HG02623 (cell line): Measurements from ENCODE around the gene RIMBP2.
A peak's percentile ranks its signal among the peaks of the same experiment; 100 is the strongest.
"Not testable (repeated sequence)": the region's sequence is repeated elsewhere in the genome, so short reads cannot be mapped to it uniquely, and the experiment has no call there.

Experiments used
- ATAC-seq: cut with Tn5 transposase; IDR thresholded peaks from one replicate; pipeline ENCODE4 v1.9.1; 2021; ENCODE audit warnings: moderate library complexity; ENCODE audit not compliant: unreplicated experiment

The RIMBP2 gene, protein sequence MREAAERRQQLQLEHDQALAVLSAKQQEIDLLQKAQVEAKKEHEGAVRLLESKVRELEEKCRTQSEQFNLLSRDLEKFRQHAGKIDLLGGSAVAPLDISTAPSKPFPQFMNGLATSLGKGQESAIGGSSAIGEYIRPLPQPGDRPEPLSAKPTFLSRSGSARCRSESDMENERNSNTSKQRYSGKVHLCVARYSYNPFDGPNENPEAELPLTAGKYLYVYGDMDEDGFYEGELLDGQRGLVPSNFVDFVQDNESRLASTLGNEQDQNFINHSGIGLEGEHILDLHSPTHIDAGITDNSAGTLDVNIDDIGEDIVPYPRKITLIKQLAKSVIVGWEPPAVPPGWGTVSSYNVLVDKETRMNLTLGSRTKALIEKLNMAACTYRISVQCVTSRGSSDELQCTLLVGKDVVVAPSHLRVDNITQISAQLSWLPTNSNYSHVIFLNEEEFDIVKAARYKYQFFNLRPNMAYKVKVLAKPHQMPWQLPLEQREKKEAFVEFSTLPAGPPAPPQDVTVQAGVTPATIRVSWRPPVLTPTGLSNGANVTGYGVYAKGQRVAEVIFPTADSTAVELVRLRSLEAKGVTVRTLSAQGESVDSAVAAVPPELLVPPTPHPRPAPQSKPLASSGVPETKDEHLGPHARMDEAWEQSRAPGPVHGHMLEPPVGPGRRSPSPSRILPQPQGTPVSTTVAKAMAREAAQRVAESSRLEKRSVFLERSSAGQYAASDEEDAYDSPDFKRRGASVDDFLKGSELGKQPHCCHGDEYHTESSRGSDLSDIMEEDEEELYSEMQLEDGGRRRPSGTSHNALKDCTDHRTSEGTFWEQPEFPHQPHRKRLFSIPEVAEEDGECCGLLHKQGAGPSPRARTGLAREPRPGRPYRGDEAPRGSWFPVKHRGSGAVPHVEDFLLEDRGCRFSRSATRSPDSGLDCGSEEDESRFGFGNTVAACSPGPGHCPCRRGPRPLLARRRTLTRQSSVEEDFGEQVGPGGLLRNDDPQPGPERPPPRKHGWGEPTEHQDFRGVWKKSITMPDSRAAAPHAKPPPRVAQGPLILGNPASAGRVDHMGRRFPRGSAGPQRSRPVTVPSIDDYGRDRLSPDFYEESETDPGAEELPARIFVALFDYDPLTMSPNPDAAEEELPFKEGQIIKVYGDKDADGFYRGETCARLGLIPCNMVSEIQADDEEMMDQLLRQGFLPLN (N-terminal part only)

DNA sequence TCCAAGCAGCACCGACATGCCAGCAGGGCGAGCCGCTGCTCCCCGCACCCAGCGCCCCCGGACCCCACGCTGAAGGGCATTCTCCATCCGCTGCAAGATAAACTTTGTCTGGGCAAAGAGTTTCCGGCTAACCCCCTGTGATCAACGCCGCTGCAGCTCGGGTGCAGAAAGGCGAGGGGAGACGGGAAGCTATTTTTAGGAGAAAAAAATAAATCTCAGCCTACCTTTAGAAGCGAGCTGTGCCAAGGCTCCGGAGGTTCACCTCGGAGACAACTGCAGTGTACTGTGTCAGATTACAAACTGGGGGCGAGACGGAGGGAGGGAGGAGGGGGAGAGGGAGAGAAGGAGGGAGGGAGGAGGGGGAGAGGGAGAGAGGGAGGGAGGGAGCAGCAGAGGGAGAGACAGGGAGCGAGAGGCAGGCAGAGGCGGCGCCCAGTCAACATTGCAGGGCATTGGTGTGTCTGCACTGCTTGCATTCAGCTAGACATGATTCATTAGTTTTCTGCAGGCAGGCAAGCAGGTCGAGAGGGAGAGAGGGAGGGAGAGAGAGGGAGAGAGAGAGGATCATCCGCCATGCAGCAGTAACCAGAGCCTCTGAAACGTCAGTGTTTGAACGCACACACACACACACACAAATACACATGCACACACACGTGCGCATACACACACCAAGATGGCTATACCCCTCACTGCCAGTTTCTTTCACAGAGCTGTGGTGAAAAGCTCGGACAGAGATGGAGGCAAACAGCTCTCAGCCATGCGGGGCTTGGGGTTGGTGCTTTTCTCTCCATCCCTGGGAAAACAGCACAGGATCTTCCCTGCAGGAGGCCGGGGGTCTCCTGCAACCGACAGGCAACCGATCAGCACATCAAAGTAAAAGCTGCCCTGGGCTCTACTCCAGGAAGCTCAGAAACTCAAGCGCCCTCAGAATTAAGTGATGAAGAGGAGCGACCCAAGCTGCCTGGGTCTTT is at the start of gene RIMBP2:
Gene RIMBP2 (minus strand): TSS at position 302 of the 971 bp plus-strand sequence. CDS start 237,286 bp downstream, outside the sequence.
- no peak for ATAC-seq

DNA sequence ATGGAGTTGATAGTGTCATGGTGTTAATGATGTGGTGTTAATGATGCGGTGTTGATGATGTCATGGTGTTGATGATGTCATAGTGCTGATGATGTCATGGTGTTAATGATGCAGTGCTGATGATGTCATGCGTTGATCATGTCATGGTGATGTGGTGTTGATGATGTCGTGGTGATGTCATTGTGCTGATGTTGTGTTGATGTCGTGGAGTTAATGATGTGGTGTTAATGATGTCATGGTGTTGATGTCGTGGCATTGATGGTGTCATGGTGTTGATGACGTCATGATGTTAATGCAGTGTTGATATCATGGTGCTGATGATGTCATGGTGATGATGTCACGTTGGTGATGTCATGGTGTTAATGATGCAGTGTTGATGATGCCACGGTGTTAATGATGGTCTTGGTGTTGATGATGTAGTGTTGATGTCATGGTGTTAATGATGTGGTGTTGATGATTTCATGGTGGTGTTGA is 49.1 kb upstream of the RIMBP2 start:
- no peak for ATAC-seq

DNA sequence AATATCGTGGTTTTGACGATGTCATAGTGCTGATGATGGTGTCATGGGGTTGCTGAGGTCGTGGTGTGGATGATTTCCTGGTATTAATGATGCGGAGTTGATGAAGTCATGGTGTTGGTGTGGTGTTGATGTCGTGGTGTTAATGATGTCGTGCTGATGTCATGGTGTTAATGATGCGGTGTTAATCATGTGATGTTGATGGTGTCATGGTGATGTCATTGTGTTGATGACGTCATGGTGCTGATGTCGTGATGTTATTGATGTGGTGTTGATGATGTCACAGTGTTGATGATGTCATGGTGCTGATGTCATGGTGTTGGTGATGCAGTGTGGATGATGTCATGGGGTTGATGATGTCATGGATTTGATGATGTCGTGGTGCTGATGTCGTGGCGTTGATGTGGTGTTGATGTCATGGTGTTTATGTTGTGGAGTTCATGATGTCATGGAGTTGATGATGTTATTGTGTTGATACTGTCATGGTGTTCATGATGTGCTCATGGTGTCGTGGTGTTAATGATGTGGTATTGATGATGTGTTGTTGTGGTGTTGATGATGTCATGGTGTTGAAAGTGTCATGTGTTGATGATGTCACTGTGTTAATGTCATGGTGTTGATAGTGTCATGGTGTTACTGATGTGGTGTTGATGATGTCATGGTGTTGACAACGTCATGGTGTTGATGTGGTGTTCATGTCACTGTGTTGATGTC is 48.5 kb upstream of the RIMBP2 start:
- no peak for ATAC-seq

DNA sequence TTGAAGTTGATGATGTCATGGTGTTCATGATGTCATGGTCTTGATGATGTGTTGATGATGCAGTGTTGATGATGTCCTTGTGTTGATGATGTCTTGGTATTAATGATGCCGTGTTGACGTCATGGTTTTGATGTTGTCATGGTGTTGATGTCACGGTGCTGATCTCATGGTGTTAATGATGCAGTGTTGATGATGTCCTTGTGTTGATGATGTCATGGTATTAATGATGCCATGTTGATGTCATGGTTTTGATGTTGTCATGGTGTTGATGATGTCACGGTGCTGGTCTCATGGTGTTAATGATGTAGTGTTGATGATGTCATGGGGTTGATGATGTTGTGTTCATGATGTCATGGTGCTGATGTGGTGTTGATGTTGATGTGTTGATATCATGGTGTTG is 48.0 kb upstream of the RIMBP2 start:
- ATAC-seq, result no peak

DNA sequence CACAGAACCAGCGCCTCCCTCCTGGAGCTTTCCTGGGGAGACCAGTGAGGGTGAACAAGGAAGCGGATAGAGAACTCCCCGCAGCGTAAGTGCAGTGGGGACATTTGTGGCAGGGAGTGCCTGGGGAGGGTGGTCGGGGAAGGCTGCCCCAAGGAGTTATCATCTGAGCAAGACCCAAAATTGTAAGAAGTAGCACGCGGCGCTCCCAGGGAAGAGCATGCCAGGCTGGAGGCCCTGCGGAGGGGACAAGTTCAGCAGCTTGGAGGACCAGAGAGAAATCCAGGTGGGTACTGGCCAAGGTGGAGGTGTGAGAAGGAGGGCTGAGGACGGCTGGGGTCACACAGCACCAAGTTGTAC is 46.2 kb upstream of the RIMBP2 start:
- ATAC-seq, result no peak

DNA sequence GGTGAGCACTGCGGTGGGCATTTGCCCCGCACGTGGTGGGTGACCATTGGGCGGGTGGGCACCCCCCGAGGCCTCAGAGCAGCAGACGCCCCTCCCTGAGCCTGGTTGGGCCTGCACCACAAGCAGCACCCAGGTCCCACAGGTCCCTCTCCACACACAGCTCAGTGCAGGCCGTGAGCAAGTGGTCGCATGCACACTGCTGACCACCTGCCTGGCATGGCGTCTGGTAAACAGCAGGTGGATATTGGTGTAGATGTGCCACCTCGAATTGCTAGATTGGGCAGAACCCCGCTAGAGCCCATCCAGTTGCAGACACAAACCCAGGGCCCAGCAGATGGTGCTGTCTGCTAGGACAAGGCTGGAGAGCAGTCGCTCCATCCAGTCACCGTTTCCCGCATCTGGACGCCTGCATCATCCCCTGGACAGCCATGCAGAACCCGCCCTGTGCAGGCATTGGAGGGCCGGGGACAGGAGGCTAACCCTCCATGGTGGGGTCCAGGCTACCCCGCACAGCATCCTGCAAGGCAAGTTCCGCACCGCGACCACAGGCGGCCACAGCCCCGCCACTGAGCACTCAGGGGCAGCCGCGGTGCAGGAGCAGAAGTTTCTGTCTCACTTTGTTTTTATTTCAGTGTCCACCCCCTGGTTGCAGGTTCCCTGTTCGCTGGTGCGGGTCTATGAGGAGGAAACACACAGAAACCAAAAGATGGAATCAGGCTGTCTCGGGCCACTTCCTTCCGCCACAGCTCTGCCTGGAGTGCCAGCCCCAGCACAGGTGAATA is 45.6 kb upstream of the RIMBP2 start:
- peak; percentile 31 for ATAC-seq

DNA sequence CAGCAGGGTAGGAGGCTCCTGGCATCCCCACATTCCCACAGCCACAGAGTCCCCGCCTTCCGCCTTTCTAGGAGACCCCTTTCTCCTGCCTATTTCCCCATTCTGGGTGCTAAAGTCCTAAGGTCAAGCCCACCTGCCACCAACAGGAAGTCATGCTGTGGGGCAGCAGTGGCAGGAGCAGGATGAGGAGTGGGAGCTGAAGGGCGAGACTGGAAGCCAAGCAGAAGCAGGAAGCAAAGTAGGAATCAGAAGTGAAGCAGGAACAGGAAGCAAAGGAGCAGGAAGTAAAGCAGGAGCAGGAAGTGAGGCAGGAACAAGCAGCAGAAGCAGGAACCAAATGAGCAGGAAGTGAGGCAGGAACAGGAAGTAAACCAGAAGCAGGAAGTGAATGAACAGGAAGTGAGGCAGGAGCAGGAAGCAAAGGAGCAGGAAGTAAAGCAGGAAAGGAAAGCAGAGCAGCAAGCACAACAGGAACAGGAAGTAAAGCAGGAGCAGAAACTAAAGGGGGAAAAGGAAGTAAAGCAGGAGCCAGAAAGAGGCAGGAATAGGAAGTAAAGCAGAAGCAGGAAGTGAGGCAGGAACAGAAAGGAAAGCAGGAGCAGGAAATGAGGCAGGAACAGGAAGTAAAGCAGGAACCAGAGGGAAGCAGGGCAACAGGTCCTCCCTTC is 38.3 kb upstream of the RIMBP2 start:
- no peak for ATAC-seq

DNA sequence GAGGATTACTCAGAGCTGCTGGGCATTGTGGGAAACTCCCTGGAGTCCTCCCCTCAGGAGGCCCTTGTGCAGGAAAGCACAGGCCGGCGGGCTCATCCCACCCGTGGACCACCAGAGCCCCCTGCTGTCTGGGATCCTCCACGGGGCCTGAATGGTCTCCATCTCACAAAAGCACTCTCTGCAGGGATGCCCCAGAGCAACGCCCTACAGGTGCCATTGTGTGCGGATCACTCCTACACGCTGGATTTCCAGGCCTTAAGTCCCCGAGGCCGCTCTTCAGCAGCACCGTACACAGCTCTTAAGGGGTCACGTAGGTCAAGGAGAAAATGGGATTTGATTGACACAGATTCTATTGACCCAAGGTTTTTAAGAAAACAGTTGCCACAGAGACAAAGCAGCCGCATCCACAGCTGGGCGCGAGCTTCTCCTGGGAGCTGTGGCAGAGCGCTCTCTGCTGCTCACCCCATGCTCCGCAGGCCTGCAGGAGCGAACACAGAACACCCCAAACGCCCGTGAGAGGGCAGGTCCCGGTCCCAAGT is 36.7 kb upstream of the RIMBP2 start:
- no peak for ATAC-seq

DNA sequence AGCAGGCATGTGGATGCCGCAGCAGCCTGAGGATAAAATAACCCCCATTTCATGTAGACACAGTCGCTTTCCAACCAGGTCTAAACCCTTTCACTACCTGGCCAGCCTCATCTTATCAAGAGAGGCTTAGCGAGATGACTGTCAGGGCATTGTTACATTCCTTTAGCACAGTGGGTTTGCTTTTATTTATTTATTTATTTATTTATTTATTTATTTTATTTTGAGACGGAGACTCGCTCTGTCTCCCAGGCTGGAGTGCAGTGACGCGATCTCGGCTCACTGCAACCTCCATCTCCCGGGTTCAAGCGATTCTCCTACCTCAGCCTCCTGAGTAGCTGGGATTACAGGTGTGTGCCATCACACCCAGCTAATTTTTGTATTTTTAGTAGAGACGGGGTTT is 35.9 kb upstream of the RIMBP2 start:
- not testable (repeated sequence) for ATAC-seq

DNA sequence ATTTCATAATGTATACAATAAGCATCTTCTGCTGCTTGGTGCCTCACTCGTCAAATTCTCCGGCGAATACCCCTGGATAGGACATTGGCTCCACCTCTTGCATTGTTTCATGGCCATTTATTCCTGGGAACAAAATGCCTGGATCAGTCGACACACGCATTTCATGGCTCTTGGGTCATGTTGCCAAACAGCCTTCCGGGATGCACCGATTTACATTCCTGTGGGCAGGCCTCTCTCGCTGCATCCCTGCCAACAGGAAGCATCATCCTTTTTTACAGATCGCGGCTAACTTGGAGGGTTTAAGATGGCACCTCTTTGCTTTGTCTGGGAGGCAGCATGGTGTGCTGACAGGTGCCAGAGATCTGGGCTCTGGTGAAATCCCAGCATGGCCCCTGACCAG is 32.7 kb upstream of the RIMBP2 start:
- no peak for ATAC-seq

DNA sequence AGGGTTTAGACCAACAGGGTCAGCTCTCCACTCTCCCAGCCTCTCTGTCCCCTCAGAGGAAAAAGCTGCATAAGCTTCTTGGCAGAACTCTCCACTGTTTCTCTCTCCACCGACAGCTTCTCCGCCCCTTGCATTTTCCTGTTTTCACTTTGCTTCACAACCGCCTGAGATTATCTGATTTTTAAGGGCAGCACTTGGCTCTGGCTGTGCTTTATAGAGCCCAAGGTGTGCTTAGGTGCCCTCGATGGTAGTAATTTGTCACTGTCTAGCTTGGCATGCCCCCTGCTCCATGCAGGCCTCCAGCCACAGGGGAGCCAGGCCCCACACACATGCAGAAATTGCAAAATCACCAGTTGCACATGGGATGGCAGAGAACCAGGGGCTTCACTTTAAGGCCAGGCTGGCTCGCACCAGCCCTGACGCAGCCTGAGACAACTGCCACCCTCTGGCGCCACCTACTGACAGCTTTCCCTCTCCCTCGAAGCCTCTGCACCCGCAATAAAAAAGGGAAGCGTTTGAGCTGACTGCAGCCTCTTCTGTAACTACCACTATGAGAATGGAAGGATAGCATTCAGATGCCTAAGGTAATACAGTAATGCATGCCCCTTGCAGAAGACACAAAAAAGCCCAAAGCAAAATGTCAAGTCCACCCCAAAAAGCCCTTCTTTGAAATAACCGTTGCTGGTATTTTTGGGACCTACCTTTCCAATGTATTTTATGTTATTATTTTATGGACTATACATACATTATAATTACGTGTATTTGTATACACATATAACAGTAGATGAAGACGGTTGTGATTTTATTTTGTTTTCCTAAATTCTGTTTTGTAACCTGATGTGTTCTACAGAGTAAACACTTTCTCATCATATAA is 32.0 kb upstream of the RIMBP2 start:
- peak; percentile 82 for ATAC-seq

DNA sequence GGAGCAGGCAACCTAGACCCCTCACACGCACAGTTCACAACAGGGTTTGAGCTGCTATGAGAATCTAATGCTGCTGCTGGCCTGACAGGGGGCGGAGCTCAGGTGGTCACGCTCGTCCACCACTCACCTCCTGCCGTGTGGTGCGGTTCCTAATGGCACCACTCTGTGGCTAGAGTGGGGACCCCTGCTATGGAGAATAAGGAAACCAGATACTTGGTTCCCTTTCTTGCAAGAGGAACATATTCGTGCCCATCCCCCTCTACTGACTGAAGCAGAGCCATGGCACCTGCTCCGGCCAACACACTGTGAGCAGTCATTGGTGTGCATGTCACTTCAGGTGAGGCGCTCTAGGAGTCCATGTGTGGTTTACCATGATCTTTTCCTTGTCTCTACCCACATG is 30.4 kb upstream of the RIMBP2 start:
- no peak for ATAC-seq

DNA sequence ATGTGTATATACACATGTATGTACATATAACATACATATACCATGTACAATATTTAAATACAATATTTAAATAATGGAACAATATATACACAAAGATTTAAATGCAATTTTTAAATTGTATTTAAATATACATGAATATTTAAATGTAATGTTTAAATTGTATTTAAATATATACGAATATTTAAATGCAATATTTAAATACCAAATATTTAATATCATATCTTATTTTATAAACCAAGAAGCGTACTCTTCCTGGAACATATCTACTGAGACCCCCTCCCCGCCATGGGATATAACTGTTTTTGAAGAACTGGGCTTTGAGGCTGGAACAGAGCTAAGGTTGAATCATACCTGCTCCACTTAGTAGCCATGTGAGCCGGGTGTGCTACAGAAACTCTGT is 29.8 kb upstream of the RIMBP2 start:
- ATAC-seq, result no peak

DNA sequence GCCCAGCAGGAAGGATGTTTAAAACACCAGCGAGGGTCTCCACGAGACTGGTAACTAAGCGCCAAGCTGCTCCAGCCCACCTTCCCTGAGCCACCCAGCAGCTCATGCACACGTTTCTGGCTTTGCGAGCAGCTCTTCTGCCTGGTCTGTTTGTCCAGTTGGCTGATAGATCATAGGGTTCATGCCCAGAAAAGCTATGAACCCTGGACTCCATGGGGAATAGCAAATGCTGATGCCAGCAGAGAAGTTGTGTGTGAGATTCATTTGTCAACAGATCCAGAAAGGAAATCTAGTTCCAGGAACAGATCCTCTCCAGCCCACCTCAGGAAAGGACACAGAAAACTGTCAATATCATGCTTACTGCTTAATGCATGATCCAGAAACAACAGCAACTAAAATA is 28.2 kb upstream of the RIMBP2 start:
- no peak for ATAC-seq

DNA sequence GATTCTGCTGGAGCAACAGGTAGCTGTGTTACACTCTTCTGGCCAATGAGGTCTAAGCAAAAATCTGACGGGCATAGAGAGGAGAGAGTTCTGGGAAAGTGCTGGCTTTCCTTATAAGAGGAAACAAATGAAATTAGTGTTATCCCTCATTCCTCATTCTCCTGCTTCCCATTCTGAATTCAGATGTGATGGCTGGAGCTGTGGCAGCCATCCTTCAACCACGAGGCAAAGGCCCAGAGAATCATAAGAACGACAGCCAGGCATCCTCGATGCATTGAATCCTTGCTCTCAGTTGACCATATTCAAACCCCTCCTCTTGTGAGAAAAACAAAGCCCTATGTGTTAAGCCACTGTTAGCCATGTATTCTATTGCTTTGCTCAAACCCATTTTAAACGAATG is 27.5 kb upstream of the RIMBP2 start:
- ATAC-seq, result no peak

DNA sequence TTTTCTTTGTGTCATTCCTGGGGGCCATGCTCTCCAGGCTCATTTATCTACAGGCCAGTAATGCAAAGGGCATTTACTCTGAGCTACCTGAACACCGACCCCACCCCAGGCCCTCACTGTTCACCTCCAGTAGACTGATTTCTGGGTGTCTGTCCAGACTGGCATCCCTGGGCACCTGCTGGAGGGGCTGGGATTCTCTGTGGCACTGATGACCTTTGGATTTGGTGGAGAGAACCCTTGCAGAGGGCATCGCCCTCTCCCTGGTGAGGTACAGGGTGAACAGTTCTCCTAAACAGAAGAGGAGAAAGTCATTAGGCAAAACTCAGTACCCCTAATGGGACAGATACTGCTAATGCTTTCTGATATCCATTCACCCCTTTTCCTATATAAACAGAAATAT is 27.1 kb upstream of the RIMBP2 start:
- no peak for ATAC-seq

DNA sequence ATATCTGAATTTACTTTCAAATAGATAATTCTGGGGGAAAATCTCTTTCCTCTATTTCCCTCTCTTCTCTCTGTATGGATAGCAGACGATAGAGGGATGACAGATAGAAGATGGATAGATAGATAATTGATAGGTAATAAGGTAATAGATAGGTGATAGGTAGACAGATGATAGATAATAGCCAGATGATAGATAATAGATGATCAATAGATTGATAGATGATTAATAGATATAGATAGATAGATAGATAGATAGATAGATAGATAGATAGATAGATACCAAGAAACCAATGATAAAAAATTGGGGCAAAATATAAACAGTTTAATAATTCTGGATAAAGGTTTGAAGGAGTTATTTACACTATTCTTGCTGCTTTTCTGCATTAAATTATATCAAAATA is 26.6 kb upstream of the RIMBP2 start:
- no peak for ATAC-seq
